Ascending aorta (tissue), 2 donors: ENCODE measurements around the gene PDSS2. TPM values are rescaled to one million over a fixed set of nuclear protein-coding genes. Genes with fewer than 3 reads are reported as not detected.
A peak's percentile ranks its signal among the peaks of the same experiment; 100 is the strongest.

ENCODE experiments used
- DNase-seq, 2 donors: peaks; one replicate each; pipeline ENCODE4 v3.0.0-alpha.2; 2019; ENCODE audit warnings: low spot score in 2 of 2
- H3K27ac ChIP-seq, 2 donors: fragments of 200-600 bp; sonication (generic); one replicate each; pipeline ENCODE4 v1.5.1; 2016 to 2017; ENCODE audit warnings: mild to moderate bottlenecking in 1 of 2
- H3K27me3 ChIP-seq: fragments of 200-600 bp; sonication (generic); one replicate; pipeline ENCODE4 v1.5.1; 2017
- H3K36me3 ChIP-seq, 2 donors: fragments of 200-600 bp; sonication (generic); one replicate each; pipeline ENCODE4 v1.5.1; 2016
- H3K4me1 ChIP-seq, 2 donors: fragments of 200-600 bp; sonication (generic); one replicate each; pipeline ENCODE4 v1.5.1; 2016 to 2017; ENCODE audit warnings: mild to moderate bottlenecking in 1 of 2
- H3K4me3 ChIP-seq, 2 donors: fragments of 200-600 bp; sonication (generic); one replicate each; pipeline ENCODE4 v1.5.1; 2016 to 2017; ENCODE audit warnings: mild to moderate bottlenecking in 1 of 2
- H3K9me3 ChIP-seq, 2 donors: fragments of 200-600 bp; sonication (generic); one replicate each; pipeline ENCODE4 v1.5.1; 2016
- CTCF ChIP-seq, 3 experiments: fragments of 200-600 bp in 2 of 3; fragments of 450-650 bp in 1 of 3; sonication (generic) in 2 of 3; IDR thresholded peaks; one replicate each; pipeline ENCODE4 v1.5.1; 2016 to 2019; ENCODE audit warnings: antibody characterized with exemption in 3 of 3, mild to moderate bottlenecking in 1 of 3, moderate library complexity in 1 of 3
- intact Hi-C: fragments of 100-400 bp; cut with DNase I; formaldehyde crosslinking; loops from one replicate; pipeline ENCODE4 v1.15.1; 2023
- total RNA-seq: library from RNA; depleted of rRNA; stranded (reverse); fragments of >200 nt; gene quantifications from one replicate; pipeline ENCODE4 v1.1.0, GENCODE V29; 2016

Gene PDSS2
- total RNA-seq, 1 donor from 2014 or later: 0.85 TPM

- H3K27me3 ChIP-seq: no peaks in the 10 kb centered on the region
- no peak for TF ChIP-seq CTCF (IDR thresholded peaks at IDR 0.05)
- H3K9me3 ChIP-seq: no peaks in the 10 kb centered on the region
- H3K36me3 ChIP-seq: no peaks in the 10 kb centered on the region
- intact Hi-C loops: loop anchor here (10.0 kb wide), 1 partner anchor 379 kb away; the partner anchor contains the start of gene SOBP
- peak overlapping the region; percentile 90 to 97 for H3K4me3 ChIP-seq
- DNase-seq: peak in 1 of 2 donors; percentile 59
- H3K4me1 ChIP-seq: peaks cover 9 to 11% of the 10 kb centered on the region in 2 donors
- peak overlapping the region in 1 of 2 donors; percentile 68 for H3K27ac ChIP-seq
These were observed 343.6 kb downstream of the PDSS2 start for GRCh38 chr6:107115695-107116327.

GRCh38 chr6:107114926-107115694, 344.3 kb downstream of the PDSS2 start, which contains the start of gene BEND3:
BEND3 (minus strand) TSS chr6:107115515; CDS start chr6:107099285, 16,230 bp downstream.
- no peaks in the 10 kb centered on the region for H3K27me3 ChIP-seq
- no peaks in the 10 kb centered on the region for H3K36me3 ChIP-seq
- DNase-seq: peak in 1 of 2 donors; percentile 70
- intact Hi-C loops: loop anchor here (1.0 to 10.0 kb wide), 2 partner anchors 87 to 380 kb away; partner anchors contain the start of genes MTRES1 and SOBP
- peaks cover 9 to 11% of the 10 kb centered on the region in 2 donors for H3K4me1 ChIP-seq
- H3K27ac ChIP-seq: peak within 1 kb of the TSS; percentile 34 to 85
- no peaks in the 10 kb centered on the region for H3K9me3 ChIP-seq
- no peak for TF ChIP-seq CTCF (IDR thresholded peaks at IDR 0.05)
- H3K4me3 ChIP-seq: peak within 1 kb of the TSS; percentile 90 to 97

GRCh38 chr6:107114213-107114925, 345.0 kb downstream of the PDSS2 start:
- peak overlapping the region; percentile 34 to 85 for H3K27ac ChIP-seq
- intact Hi-C loops: loop anchor here (1.0 to 10.0 kb wide), 2 partner anchors 86 to 380 kb away; partner anchors contain the start of genes MTRES1 and SOBP
- H3K36me3 ChIP-seq: no peaks in the 10 kb centered on the region
- H3K9me3 ChIP-seq: no peaks in the 10 kb centered on the region
- DNase-seq: peak in 1 of 2 donors; percentile 89
- H3K27me3 ChIP-seq: no peaks in the 10 kb centered on the region
- H3K4me3 ChIP-seq: peak overlapping the region; percentile 90 to 97
- peak; percentile 45 to 85 (median 73) for TF ChIP-seq CTCF (IDR thresholded peaks at IDR 0.05)
- H3K4me1 ChIP-seq: peaks cover 9 to 11% of the 10 kb centered on the region in 2 donors

GRCh38 chr6:107110200-107110599, 349.2 kb downstream of the PDSS2 start:
- no peak for DNase-seq
- H3K4me3 ChIP-seq: no peak overlapping the region
- H3K4me1 ChIP-seq: peaks cover 6 to 7% of the 10 kb centered on the region in 2 donors
- intact Hi-C loops: loop anchor here (10.0 kb wide), 1 partner anchor 385 kb away; the partner anchor contains the start of gene SOBP
- H3K36me3 ChIP-seq: no peaks in the 10 kb centered on the region
- H3K27me3 ChIP-seq: no peaks in the 10 kb centered on the region
- no peak overlapping the region for H3K27ac ChIP-seq
- no peak for TF ChIP-seq CTCF (IDR thresholded peaks at IDR 0.05)
- H3K9me3 ChIP-seq: no peaks in the 10 kb centered on the region

GRCh38 chr6:107108201-107108890, 351.0 kb downstream of the PDSS2 start:
- no peaks in the 10 kb centered on the region for H3K27me3 ChIP-seq
- no peak for TF ChIP-seq CTCF (IDR thresholded peaks at IDR 0.05)
- H3K9me3 ChIP-seq: no peaks in the 10 kb centered on the region
- H3K4me1 ChIP-seq: peaks cover under 1% of the 10 kb centered on the region in 2 donors
- H3K36me3 ChIP-seq: no peaks in the 10 kb centered on the region
- DNase-seq: peak in 1 of 2 donors; percentile 55
- H3K4me3 ChIP-seq: no peak overlapping the region
- intact Hi-C loops: no loop called here
- no peak overlapping the region for H3K27ac ChIP-seq
